SK-N-SH (cell line): Measurements from ENCODE around the gene PRDM5. TPM values are rescaled to one million over a fixed set of nuclear protein-coding genes. Genes with fewer than 3 reads are reported as not detected.

Experiments
- CTCF ChIA-PET: fragments of 300-600, 350-600 bp; formaldehyde crosslinking; extraction: SDS; loops from one replicate; lab custom pipeline; 2021; lab: Yijun Ruan, JAX
- POLR2A ChIA-PET: fragments of 350-600 bp; sonication (Branson Sonifier 250); formaldehyde crosslinking; extraction: SDS; loops from one replicate; lab custom pipeline; 2020; ENCODE audit warnings: antibody characterized with exemption, inconsistent platforms; lab: Yijun Ruan, JAX
- DNase-seq: peaks from one replicate; pipeline ENCODE4 v3.0.0; 2012
- H2AFZ ChIP-seq: fragments of 200-600 bp; sonication (generic); 2 replicates; pipeline ENCODE4 v1.8.1; 2016; ENCODE audit warnings: antibody characterized with exemption, mild to moderate bottlenecking, low read depth
- H3F3A ChIP-seq: fragments of 200-600 bp; sonication (generic); replicated peaks from 2 replicates; pipeline ENCODE3; 2016; ENCODE audit warnings: antibody characterized with exemption, mild to moderate bottlenecking; ENCODE audit not compliant: insufficient read depth
- H3K27ac ChIP-seq, 2 experiments: fragments of 200-500 bp in 1 of 2; fragments of 200-600 bp in 1 of 2; sonication (Bioruptor generic) in 1 of 2; sonication (generic), shearing (Covaris generic) in 1 of 2; 2 replicates each; pipeline versions ENCODE4 v1.5.1 to v1.6.1; 2014 to 2016; ENCODE audit warnings: low read depth in 2 of 2, inconsistent platforms in 1 of 2, low read length in 1 of 2, mild to moderate bottlenecking in 1 of 2, mixed read lengths in 1 of 2
- H3K27me3 ChIP-seq: fragments of 200-600 bp; sonication (generic), shearing (Covaris generic); 2 replicates; pipeline ENCODE4 v1.6.1; 2016; ENCODE audit warnings: mixed run types; ENCODE audit not compliant: insufficient read depth
- H3K36me3 ChIP-seq, 2 experiments: fragments of 200-500 bp in 1 of 2; fragments of 200-600 bp in 1 of 2; sonication (Bioruptor generic) in 1 of 2; sonication (generic) in 1 of 2; replicated peaks in 1 of 2; 2 replicates each; pipeline versions ENCODE3 to v1.5.1; 2014 to 2016; ENCODE audit warnings: low read length in 1 of 2, mild to moderate bottlenecking in 1 of 2; ENCODE audit not compliant: insufficient read depth in 2 of 2, control insufficient read depth in 1 of 2
- H3K4me1 ChIP-seq, 2 experiments: fragments of 200-500 bp in 1 of 2; fragments of 200-600 bp in 1 of 2; sonication (Bioruptor generic) in 1 of 2; sonication (generic), shearing (Covaris generic) in 1 of 2; 2 replicates each; pipeline versions ENCODE4 v1.5.1 to v1.6.1; 2014 to 2016; ENCODE audit warnings: low read depth in 1 of 2, low read length in 1 of 2, mixed run types in 1 of 2; ENCODE audit not compliant: insufficient read depth in 2 of 2, control insufficient read depth in 1 of 2
- H3K4me2 ChIP-seq: fragments of 200-600 bp; sonication (generic), shearing (Covaris generic); 2 replicates; pipeline ENCODE4 v1.6.1; 2017; ENCODE audit warnings: mixed run types
- H3K4me3 ChIP-seq, 2 experiments: fragments of 200-500 bp in 1 of 2; fragments of 200-600 bp in 1 of 2; sonication (Bioruptor generic) in 1 of 2; sonication (generic), shearing (Covaris generic) in 1 of 2; 2 replicates each; pipeline versions ENCODE4 v1.5.1 to v1.8.1; 2014 to 2016; ENCODE audit warnings: low read depth in 2 of 2, inconsistent platforms in 1 of 2, low read length in 1 of 2, mild to moderate bottlenecking in 1 of 2, mixed read lengths in 1 of 2, moderate library complexity in 1 of 2
- H3K79me2 ChIP-seq: fragments of 200-600 bp; sonication (generic); 2 replicates; pipeline ENCODE4 v1.8.1; 2017; ENCODE audit warnings: mild to moderate bottlenecking; ENCODE audit not compliant: insufficient read depth
- H3K9ac ChIP-seq: fragments of 200-600 bp; sonication (generic); 2 replicates; pipeline ENCODE4 v1.6.1; 2017; ENCODE audit warnings: mixed run types
- H3K9me2 ChIP-seq: fragments of 200-600 bp; sonication (generic); 2 replicates; pipeline ENCODE4 v1.6.1; 2017; ENCODE audit warnings: mixed run types
- H3K9me3 ChIP-seq: fragments of 200-600 bp; sonication (generic); 2 replicates; pipeline ENCODE4 v1.6.1; 2017; ENCODE audit warnings: mixed run types, mild to moderate bottlenecking, moderate library complexity
- H4K20me1 ChIP-seq: fragments of 200-600 bp; sonication (generic); 2 replicates; pipeline ENCODE4 v1.6.1; 2017; ENCODE audit warnings: mild to moderate bottlenecking, mixed run types; ENCODE audit not compliant: insufficient read depth
- CHD2 ChIP-seq: fragments of 150-350 bp; IDR thresholded peaks from 2 replicates; pipeline ENCODE4 v1.6.1; 2018; ENCODE audit warnings: low read length; ENCODE audit not compliant: partially characterized antibody
- ELF1 ChIP-seq: IDR thresholded peaks from 2 replicates; pipeline ENCODE4 v1.4.0; 2012
- FOSL2 ChIP-seq: IDR thresholded peaks from 2 replicates; pipeline ENCODE4 v1.4.0; 2012; ENCODE audit warnings: low read depth, mild to moderate bottlenecking, moderate library complexity, borderline replicate concordance
- GABPA ChIP-seq: IDR thresholded peaks from 2 replicates; pipeline ENCODE4 v1.4.0; 2012; ENCODE audit warnings: low read depth, mild to moderate bottlenecking
- GATA2 ChIP-seq: sonication (generic); formaldehyde crosslinking; IDR thresholded peaks from 2 replicates; pipeline ENCODE4 v1.5.0; 2020; ENCODE audit warnings: mild to moderate bottlenecking, missing genetic modification reagents
- JUND ChIP-seq: IDR thresholded peaks from 2 replicates; pipeline ENCODE4 v1.4.0; 2012
- POLR2AphosphoS5 ChIP-seq: IDR thresholded peaks from 2 replicates; pipeline ENCODE4 v1.6.1; 2012; ENCODE audit warnings: low read depth, low read length
- RCOR1 ChIP-seq: fragments of 150-350 bp; IDR thresholded peaks from 2 replicates; pipeline ENCODE4 v1.6.1; 2017; ENCODE audit warnings: antibody characterized with exemption, low read length
- REST ChIP-seq: IDR thresholded peaks from 2 replicates; pipeline ENCODE4 v1.6.1; 2012; ENCODE audit warnings: mild to moderate bottlenecking, low read depth, low read length, moderate library complexity
- SIN3A ChIP-seq: IDR thresholded peaks from 2 replicates; pipeline ENCODE4 v1.6.1; 2012; ENCODE audit warnings: low read depth, mild to moderate bottlenecking, low read length, moderate library complexity, borderline replicate concordance
- SMC3 ChIP-seq: IDR thresholded peaks from 2 replicates; pipeline ENCODE4 v1.6.1; 2012; ENCODE audit warnings: low read depth, low read length, improper control_type of control experiment
- TAF1 ChIP-seq: IDR thresholded peaks from 2 replicates; pipeline ENCODE4 v1.6.1; 2012; ENCODE audit warnings: low read depth, mild to moderate bottlenecking, low read length, moderate library complexity, borderline replicate concordance
- TCF12 ChIP-seq: IDR thresholded peaks from 2 replicates; pipeline ENCODE4 v1.4.0; 2012
- TEAD4 ChIP-seq: IDR thresholded peaks from 2 replicates; pipeline ENCODE4 v1.4.0; 2012; ENCODE audit warnings: mild to moderate bottlenecking, borderline replicate concordance; ENCODE audit not compliant: insufficient read depth
- USF2 ChIP-seq: fragments of 150-350 bp; IDR thresholded peaks from 2 replicates; pipeline ENCODE4 v1.6.1; 2017; ENCODE audit warnings: antibody characterized with exemption, low read length, low read depth, borderline replicate concordance
- ZBTB33 ChIP-seq: IDR thresholded peaks from 2 replicates; pipeline ENCODE4 v1.4.0; 2012; ENCODE audit warnings: low read depth, borderline replicate concordance
- WGBS: methylation state at CpG from one replicate; pipeline ENCODE4 v1.1.6; 2017; ENCODE audit warnings: low lambda C conversion rate; 5-methylcytosine and 5-hydroxymethylcytosine counted together
- polyA plus RNA-seq, 3 experiments: library from polyadenylated mRNA; depleted of rRNA; stranded (reverse); fragments of >200 nt; gene quantifications; 2 replicates each; pipeline ENCODE4 v1.2.3, GENCODE V29; 2012

PRDM5 gene
- polyA plus RNA-seq, 1 of the 3 experiments (the other 2 are of a cell fraction), result 3.8 TPM

- Histone ChIP-seq H2AFZ (no peak overlapping the region), H3K9me3 (no peaks in the 10 kb centered on the region), H3K36me3 (peaks cover 2 to 9% of the 10 kb centered on the region in 2 experiments), H3K4me3 (no peak overlapping the region), H4K20me1 (no peaks in the 10 kb centered on the region), H3K27me3 (no peaks in the 10 kb centered on the region), H3K27ac (no peak overlapping the region), H3K79me2 (no peaks in the 10 kb centered on the region), H3K9me2 (no peaks in the 10 kb centered on the region), H3K4me2 (no peak overlapping the region), H3K9ac (no peak overlapping the region), H3F3A (no peaks in the 10 kb centered on the region), H3K4me1 (no peaks in the 10 kb centered on the region)
- ChIA-PET CTCF (interaction anchor here (1.2 kb wide), 1 partner anchor 11 kb away, joined by 3 read pairs; no protein-coding TSS in a partner anchor), POLR2A (no interaction called here)
- DNase-seq, result no peak
- WGBS, result 86% methylated on average over 1 of the region's 1 CpG
- TF ChIP-seq JUND, result no peak
Observed at GRCh38 chr4:120901731-120902130, 20.8 kb downstream of the PRDM5 start.

- ChIA-PET POLR2A (no interaction called here), CTCF (interaction anchor here (0.6 to 0.7 kb wide), 2 partner anchors 75 to 743 kb away, joined by 3 read pairs; no protein-coding TSS in a partner anchor)
- peaks cover 6 to 9% of the 10 kb centered on the region in 2 experiments for H3K36me3 ChIP-seq
- 94% methylated on average over 4 of the region's 4 CpGs for WGBS
- H3K9me3 ChIP-seq, result no peaks in the 10 kb centered on the region
- no peak overlapping the region for H3K4me3 ChIP-seq
- H3K9me2 ChIP-seq, result no peaks in the 10 kb centered on the region
- no peak for DNase-seq
- no peak overlapping the region for H3K9ac ChIP-seq
- no peak for TF ChIP-seq JUND
- TF ChIP-seq FOSL2, result no peak
- TF ChIP-seq SMC3, result no peak
- no peak for TF ChIP-seq GABPA
- no peak for TF ChIP-seq CHD2
- TF ChIP-seq SIN3A, result no peak
- TF ChIP-seq GATA2, result no peak
- TF ChIP-seq TCF12, result no peak
- TF ChIP-seq TEAD4, result no peak
- TF ChIP-seq, all 33 proteins: peak for 0
- Histone ChIP-seq H3K27ac (no peak overlapping the region), H4K20me1 (no peaks in the 10 kb centered on the region), H3F3A (no peaks in the 10 kb centered on the region), H3K4me1 (no peaks in the 10 kb centered on the region), H3K4me2 (no peak overlapping the region), H3K27me3 (no peaks in the 10 kb centered on the region), H2AFZ (no peak overlapping the region), H3K79me2 (no peaks in the 10 kb centered on the region)
Observed at GRCh38 chr4:120897981-120898719, 24.4 kb downstream of the PRDM5 start.

- Histone ChIP-seq H4K20me1 (no peaks in the 10 kb centered on the region), H3K4me3 (no peak overlapping the region), H3K9me3 (no peaks in the 10 kb centered on the region), H2AFZ (no peak overlapping the region), H3K27me3 (no peaks in the 10 kb centered on the region), H3K27ac (no peak overlapping the region), H3K36me3 (peaks cover 4 to 6% of the 10 kb centered on the region in 2 experiments), H3K4me1 (no peaks in the 10 kb centered on the region), H3F3A (no peaks in the 10 kb centered on the region), H3K9me2 (no peaks in the 10 kb centered on the region), H3K79me2 (no peaks in the 10 kb centered on the region), H3K4me2 (no peak overlapping the region), H3K9ac (no peak overlapping the region)
- ChIA-PET POLR2A (no interaction called here), CTCF (no interaction called here)
- 96% methylated on average over 2 of the region's 2 CpGs for WGBS
- DNase-seq, result no peak
- TF ChIP-seq TAF1 (no peak), RCOR1 (no peak), REST (no peak), USF2 (no peak), SMC3 (no peak), TEAD4 (no peak), ZBTB33 (no peak), ELF1 (no peak), POLR2AphosphoS5 (no peak), FOSL2 (no peak)
Observed at GRCh38 chr4:120895554-120895953, 27.0 kb downstream of the PRDM5 start.
